PC-9 (cell line): Measurements from ENCODE around the gene MTHFD1.

ENCODE experiments used
- EZH2 ChIP-seq: fragments of 200-600 bp; sonication (generic); IDR thresholded peaks from 2 replicates; pipeline ENCODE4 v1.8.0; 2017; ENCODE audit warnings: antibody characterized with exemption, low read depth
- TF ChIP-seq, protein P1 (sequence below): fragments of 200-600 bp; sonication (generic); conservative IDR thresholded peaks from 2 replicates; pipeline ENCODE4 v1.6.1; 2017; ENCODE audit warnings: mixed run types, antibody characterized with exemption, mild to moderate bottlenecking, moderate library complexity

GRCh38 chr14:64444140-64444539 lies 56.0 kb downstream of the MTHFD1 start:
- TF ChIP-seq, protein P1, sequence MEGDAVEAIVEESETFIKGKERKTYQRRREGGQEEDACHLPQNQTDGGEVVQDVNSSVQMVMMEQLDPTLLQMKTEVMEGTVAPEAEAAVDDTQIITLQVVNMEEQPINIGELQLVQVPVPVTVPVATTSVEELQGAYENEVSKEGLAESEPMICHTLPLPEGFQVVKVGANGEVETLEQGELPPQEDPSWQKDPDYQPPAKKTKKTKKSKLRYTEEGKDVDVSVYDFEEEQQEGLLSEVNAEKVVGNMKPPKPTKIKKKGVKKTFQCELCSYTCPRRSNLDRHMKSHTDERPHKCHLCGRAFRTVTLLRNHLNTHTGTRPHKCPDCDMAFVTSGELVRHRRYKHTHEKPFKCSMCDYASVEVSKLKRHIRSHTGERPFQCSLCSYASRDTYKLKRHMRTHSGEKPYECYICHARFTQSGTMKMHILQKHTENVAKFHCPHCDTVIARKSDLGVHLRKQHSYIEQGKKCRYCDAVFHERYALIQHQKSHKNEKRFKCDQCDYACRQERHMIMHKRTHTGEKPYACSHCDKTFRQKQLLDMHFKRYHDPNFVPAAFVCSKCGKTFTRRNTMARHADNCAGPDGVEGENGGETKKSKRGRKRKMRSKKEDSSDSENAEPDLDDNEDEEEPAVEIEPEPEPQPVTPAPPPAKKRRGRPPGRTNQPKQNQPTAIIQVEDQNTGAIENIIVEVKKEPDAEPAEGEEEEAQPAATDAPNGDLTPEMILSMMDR: no peak
- no peak for TF ChIP-seq EZH2
